ENCODE measurements around the gene RNPS1.

RNPS1 gene

GRCh38 chr16:2233046-2233775 is 34.7 kb downstream of the RNPS1 start:
- Histone ChIP-seq H3K27ac (ENCODE audit: poor library complexity, severe bottlenecking) (no peak overlapping the region), H3K4me1 (ENCODE audit: insufficient read depth, poor library complexity, severe bottlenecking) (no peaks in the 10 kb centered on the region), H3K4me3 (ENCODE audit: severe bottlenecking) (no peak overlapping the region), H3K27me3 (ENCODE audit: insufficient read depth, poor library complexity, severe bottlenecking) (peaks cover 21% of the 10 kb centered on the region), H3K9me3 (ENCODE audit: severe bottlenecking) (no peaks in the 10 kb centered on the region), H3K36me3 (ENCODE audit: low read depth) (peaks cover 27% of the 10 kb centered on the region)
- no peak for ATAC-seq (ENCODE audit: low read depth)
- no peak for DNase-seq (ENCODE audit: low spot score)
- TF ChIP-seq, protein P1, sequence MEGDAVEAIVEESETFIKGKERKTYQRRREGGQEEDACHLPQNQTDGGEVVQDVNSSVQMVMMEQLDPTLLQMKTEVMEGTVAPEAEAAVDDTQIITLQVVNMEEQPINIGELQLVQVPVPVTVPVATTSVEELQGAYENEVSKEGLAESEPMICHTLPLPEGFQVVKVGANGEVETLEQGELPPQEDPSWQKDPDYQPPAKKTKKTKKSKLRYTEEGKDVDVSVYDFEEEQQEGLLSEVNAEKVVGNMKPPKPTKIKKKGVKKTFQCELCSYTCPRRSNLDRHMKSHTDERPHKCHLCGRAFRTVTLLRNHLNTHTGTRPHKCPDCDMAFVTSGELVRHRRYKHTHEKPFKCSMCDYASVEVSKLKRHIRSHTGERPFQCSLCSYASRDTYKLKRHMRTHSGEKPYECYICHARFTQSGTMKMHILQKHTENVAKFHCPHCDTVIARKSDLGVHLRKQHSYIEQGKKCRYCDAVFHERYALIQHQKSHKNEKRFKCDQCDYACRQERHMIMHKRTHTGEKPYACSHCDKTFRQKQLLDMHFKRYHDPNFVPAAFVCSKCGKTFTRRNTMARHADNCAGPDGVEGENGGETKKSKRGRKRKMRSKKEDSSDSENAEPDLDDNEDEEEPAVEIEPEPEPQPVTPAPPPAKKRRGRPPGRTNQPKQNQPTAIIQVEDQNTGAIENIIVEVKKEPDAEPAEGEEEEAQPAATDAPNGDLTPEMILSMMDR (IDR thresholded peaks at IDR 0.05; ENCODE audit: poor library complexity, severe bottlenecking): no peak

- ATAC-seq (ENCODE audit: low read depth): no peak
- Histone ChIP-seq H3K27ac (ENCODE audit: poor library complexity, severe bottlenecking) (no peak overlapping the region), H3K27me3 (ENCODE audit: insufficient read depth, poor library complexity, severe bottlenecking) (peaks cover 14% of the 10 kb centered on the region), H3K36me3 (ENCODE audit: low read depth) (peaks cover 27% of the 10 kb centered on the region), H3K4me3 (ENCODE audit: severe bottlenecking) (no peak overlapping the region), H3K4me1 (ENCODE audit: insufficient read depth, poor library complexity, severe bottlenecking) (no peaks in the 10 kb centered on the region), H3K9me3 (ENCODE audit: severe bottlenecking) (no peaks in the 10 kb centered on the region)
- TF ChIP-seq, protein P1 (IDR thresholded peaks at IDR 0.05; ENCODE audit: poor library complexity, severe bottlenecking): no peak
- no peak for DNase-seq (ENCODE audit: low spot score)
Observed at GRCh38 chr16:2232094-2232990, 35.6 kb downstream of the RNPS1 start.

- ATAC-seq (ENCODE audit: low read depth): no peak
Observed at GRCh38 chr16:2231016-2231931, 36.7 kb downstream of the RNPS1 start.

DNA sequence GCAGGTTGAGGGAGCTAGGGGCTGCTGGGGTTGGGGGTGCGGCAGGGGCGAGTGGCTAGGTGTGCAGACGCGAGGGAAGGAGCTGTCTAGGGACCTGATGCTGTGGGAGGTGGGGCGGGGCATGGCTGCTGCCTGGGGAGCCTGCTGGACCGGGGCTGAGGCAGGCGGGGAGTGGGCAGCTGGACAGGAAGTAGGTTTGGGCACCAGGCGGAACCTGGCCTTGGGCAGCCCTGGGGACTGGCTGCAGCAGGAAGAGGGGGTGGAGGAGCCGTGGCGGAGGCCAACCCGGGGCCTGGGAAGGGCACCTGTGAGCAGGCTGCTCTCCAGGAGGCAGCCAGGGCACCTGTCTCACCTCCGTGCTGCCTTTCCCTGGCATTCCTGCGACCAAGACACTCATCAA is 37.5 kb downstream of the RNPS1 start:
- DNase-seq (ENCODE audit: low spot score): peak; percentile 64
- Histone ChIP-seq H3K4me3 (ENCODE audit: severe bottlenecking) (no peak overlapping the region), H3K36me3 (ENCODE audit: low read depth) (peaks cover 23% of the 10 kb centered on the region)

More at GRCh38 chr16:2231016-2231931, 36.7 kb downstream of the RNPS1 start:
- peak; percentile 61 for DNase-seq (ENCODE audit: low spot score)
- TF ChIP-seq, protein P1 (IDR thresholded peaks at IDR 0.05; ENCODE audit: poor library complexity, severe bottlenecking): no peak
- Histone ChIP-seq H3K4me3 (ENCODE audit: severe bottlenecking) (no peak overlapping the region), H3K27ac (ENCODE audit: poor library complexity, severe bottlenecking) (no peak overlapping the region), H3K9me3 (ENCODE audit: severe bottlenecking) (no peaks in the 10 kb centered on the region), H3K4me1 (ENCODE audit: insufficient read depth, poor library complexity, severe bottlenecking) (no peaks in the 10 kb centered on the region), H3K36me3 (ENCODE audit: low read depth) (peaks cover 27% of the 10 kb centered on the region), H3K27me3 (ENCODE audit: insufficient read depth, poor library complexity, severe bottlenecking) (peaks cover 3% of the 10 kb centered on the region)

More for the DNA sequence above, 37.5 kb downstream of the RNPS1 start:
- Histone ChIP-seq H3K27ac (ENCODE audit: poor library complexity, severe bottlenecking) (no peak overlapping the region), H3K4me1 (ENCODE audit: insufficient read depth, poor library complexity, severe bottlenecking) (no peaks in the 10 kb centered on the region), H3K27me3 (ENCODE audit: insufficient read depth, poor library complexity, severe bottlenecking) (no peaks in the 10 kb centered on the region), H3K9me3 (ENCODE audit: severe bottlenecking) (no peaks in the 10 kb centered on the region)
- ATAC-seq (ENCODE audit: low read depth): no peak
- TF ChIP-seq, protein P1 (IDR thresholded peaks at IDR 0.05; ENCODE audit: poor library complexity, severe bottlenecking): no peak

All from RWPE2 (cell line).